ENCODE results near the gene ZNF580. TPM values are rescaled to one million over a fixed set of nuclear protein-coding genes. Genes with fewer than 3 reads are reported as not detected.

Gene ZNF580
- total and polyA plus RNA-seq, 2 of the 13 experiments (the other 11 are each of a cell fraction or from before 2014, with no cell fraction given): 4.4 to 6.0 TPM

DNA sequence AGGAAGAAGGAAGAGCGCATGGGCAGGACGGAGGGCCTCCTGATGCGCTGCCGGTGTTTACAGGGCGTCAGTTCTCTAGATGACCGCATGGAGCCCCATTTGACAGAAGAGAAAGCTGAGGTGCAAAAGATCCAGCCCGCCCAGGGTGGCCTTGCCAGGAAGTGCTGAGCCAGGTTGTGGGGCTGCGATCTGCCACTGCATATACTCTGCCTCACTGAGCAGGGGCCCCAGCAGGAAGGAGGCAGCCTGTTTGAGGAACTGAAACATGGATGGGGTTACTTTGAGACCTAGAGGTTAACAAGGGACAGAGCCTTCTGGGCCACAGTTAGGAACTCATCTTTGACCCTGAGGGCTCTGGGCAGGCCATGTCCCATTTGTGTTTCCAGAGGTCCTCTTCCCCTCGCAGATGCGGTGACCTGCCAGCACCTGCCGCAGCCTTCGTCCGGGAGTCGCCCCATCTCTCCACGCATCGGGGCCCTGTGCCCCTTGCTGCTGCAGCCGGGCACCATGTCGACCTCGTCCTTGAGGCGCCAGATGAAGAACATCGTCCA, 37.4 kb downstream of the ZNF580 start (continued):
- TF ChIP-seq GABPA (IDR thresholded peaks at IDR 0.05; ENCODE audit: low read depth, low read length) (0 out of 2 replicates have a peak, but pooled peaks have one; percentile 13), GABPA (CRISPR knock-in tag; IDR thresholded peaks at IDR 0.05; ENCODE audit: low read depth) (no peak), ZMYM3 (CRISPR knock-in tag; IDR thresholded peaks at IDR 0.05) (0 out of 2 replicates have a peak, but pooled peaks have one; percentile 44), ESRRA (CRISPR knock-in tag; IDR thresholded peaks at IDR 0.05; ENCODE audit: low read depth) (0 out of 2 replicates have a peak, but pooled peaks have one; percentile 12), ZNF839 (CRISPR knock-in tag; IDR thresholded peaks at IDR 0.05; ENCODE audit: borderline replicate concordance) (no peak), KDM5A (IDR thresholded peaks at IDR 0.05; ENCODE audit: borderline replicate concordance, low read length) (no peak), POLR2A (IDR thresholded peaks at IDR 0.05; ENCODE audit: insufficient read depth in 1 of 2, low read depth in 2 of 2, low read length in 2 of 2) (0 out of 4 replicates have a peak, but pooled peaks of 1 of the 2 experiments have one; percentile 16), ZNF761 (CRISPR knock-in tag; conservative IDR thresholded peaks at IDR 0.05) (no peak)
- TF ChIP-seq, protein P1, sequence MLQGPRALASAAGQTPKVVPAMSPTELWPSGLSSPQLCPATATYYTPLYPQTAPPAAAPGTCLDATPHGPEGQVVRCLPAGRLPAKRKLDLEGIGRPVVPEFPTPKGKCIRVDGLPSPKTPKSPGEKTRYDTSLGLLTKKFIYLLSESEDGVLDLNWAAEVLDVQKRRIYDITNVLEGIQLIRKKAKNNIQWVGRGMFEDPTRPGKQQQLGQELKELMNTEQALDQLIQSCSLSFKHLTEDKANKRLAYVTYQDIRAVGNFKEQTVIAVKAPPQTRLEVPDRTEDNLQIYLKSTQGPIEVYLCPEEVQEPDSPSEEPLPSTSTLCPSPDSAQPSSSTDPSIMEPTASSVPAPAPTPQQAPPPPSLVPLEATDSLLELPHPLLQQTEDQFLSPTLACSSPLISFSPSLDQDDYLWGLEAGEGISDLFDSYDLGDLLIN (CRISPR knock-in tag; IDR thresholded peaks at IDR 0.05; ENCODE audit: borderline replicate concordance): no peak

DNA sequence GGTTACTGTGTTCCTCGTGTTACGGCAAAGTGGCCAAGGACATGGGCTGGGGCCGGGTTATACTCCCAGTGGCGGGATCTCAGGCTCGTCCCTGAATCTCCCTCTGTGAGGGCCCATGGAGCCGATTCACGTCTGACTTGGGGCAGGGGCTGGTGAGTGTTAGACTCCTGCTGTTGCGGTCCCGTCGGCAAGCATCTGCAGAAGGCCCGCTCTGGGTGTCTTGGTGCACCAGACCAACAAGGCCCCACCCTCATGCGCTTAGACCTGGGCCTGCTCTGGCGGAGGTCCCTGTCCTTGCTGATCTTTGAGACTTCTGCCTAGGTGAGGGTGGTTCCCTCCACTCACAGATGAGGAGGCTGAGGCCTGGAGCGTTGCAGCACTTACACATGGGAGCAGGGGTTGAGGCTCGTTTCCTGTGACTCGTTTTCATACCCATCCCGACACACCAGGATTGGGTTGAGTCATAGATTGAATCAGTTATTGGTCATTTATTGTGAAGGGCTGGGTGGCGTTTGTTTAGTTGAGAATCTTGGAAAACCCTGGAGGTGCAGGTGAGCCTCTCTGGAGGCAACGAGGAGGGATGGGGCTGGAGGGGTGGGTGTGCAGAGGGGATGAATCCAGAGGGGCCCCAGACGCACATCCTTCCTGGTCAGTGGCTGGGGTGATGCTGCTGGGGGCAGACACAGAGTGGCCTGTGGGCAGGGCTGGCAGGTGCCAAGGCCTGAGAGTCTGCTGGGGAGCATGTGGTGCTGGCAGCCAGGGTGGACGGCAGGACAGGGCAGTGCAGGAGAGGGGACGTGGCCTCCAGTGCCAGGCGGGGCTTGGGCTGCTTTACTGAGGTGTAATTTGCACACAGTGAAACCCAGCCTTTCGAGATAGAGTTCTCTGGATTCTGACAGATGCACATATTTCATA, 38.8 kb downstream of the ZNF580 start:
- CTCF ChIA-PET (ENCODE audit: low intra/inter-chr PET ratio, low total read pairs): no interaction called here
- in situ Hi-C loops (cut with HindIII; ENCODE audit: extremely low pct_ligation_motif_present, low pct_unique_long_range_greater_than_20kb) (no loop called here), intact Hi-C loops (cut with micrococcal nuclease; ENCODE audit: unreplicated experiment) (no loop called here)
- 96% methylated on average over 20 of the region's 24 CpGs for WGBS (ENCODE audit: low lambda C conversion rate)
- H3K9me3 ChIP-seq (ENCODE audit: low read length): no peaks in the 10 kb centered on the region
- POLR2A ChIA-PET: no interaction called here
- FAIRE-seq (no peak), ATAC-seq (no peak), DNase-seq (ENCODE audit: low spot score) (no peak)
- no TSS peak for BruUV-seq (replicated peaks)
- H3K27me3 ChIP-seq (ENCODE audit: control insufficient read depth in 1 of 2, insufficient read depth in 2 of 2, low read length in 2 of 2): no peaks in the 10 kb centered on the region; a peak in 1 of 5 replicates
- no peaks in the 10 kb centered on the region; the same call in 1 of the 2 replicates for H4K20me1 ChIP-seq (ENCODE audit: insufficient read depth, low read length)
- H3K36me3 ChIP-seq (replicated peaks in 1 of 2; ENCODE audit: control insufficient read depth in 1 of 2, insufficient read depth in 2 of 2, low read length in 2 of 2): peaks cover 21 to 47% of the 10 kb centered on the region in 2 experiments; a peak in 4 of 5 replicates
- no peak overlapping the region for H3K27ac ChIP-seq (ENCODE audit: extremely low read length, insufficient read depth, low read length)
- no peak overlapping the region for H3K4me3 ChIP-seq (replicated peaks in 1 of 3; ENCODE audit: insufficient read depth in 1 of 3, low read depth in 2 of 3, low read length in 3 of 3)
- H3K4me1 ChIP-seq (ENCODE audit: insufficient read depth, low read length): peaks cover 73% of the 10 kb centered on the region
- no peak overlapping the region for H2AFZ ChIP-seq (ENCODE audit: low read length)
- peaks cover 62% of the 10 kb centered on the region for H3K79me2 ChIP-seq (ENCODE audit: insufficient read depth, low read length)
- no peak overlapping the region for H3K9ac ChIP-seq (ENCODE audit: insufficient read depth, low read depth, low read length)
- no peak overlapping the region for H3K4me2 ChIP-seq (ENCODE audit: low read depth, low read length)
- TF ChIP-seq KDM5A (IDR thresholded peaks at IDR 0.05; ENCODE audit: borderline replicate concordance, low read length): no peak
- TF ChIP-seq ZNF251 (CRISPR knock-in tag; IDR thresholded peaks at IDR 0.05): no peak
- TF ChIP-seq, protein P2, sequence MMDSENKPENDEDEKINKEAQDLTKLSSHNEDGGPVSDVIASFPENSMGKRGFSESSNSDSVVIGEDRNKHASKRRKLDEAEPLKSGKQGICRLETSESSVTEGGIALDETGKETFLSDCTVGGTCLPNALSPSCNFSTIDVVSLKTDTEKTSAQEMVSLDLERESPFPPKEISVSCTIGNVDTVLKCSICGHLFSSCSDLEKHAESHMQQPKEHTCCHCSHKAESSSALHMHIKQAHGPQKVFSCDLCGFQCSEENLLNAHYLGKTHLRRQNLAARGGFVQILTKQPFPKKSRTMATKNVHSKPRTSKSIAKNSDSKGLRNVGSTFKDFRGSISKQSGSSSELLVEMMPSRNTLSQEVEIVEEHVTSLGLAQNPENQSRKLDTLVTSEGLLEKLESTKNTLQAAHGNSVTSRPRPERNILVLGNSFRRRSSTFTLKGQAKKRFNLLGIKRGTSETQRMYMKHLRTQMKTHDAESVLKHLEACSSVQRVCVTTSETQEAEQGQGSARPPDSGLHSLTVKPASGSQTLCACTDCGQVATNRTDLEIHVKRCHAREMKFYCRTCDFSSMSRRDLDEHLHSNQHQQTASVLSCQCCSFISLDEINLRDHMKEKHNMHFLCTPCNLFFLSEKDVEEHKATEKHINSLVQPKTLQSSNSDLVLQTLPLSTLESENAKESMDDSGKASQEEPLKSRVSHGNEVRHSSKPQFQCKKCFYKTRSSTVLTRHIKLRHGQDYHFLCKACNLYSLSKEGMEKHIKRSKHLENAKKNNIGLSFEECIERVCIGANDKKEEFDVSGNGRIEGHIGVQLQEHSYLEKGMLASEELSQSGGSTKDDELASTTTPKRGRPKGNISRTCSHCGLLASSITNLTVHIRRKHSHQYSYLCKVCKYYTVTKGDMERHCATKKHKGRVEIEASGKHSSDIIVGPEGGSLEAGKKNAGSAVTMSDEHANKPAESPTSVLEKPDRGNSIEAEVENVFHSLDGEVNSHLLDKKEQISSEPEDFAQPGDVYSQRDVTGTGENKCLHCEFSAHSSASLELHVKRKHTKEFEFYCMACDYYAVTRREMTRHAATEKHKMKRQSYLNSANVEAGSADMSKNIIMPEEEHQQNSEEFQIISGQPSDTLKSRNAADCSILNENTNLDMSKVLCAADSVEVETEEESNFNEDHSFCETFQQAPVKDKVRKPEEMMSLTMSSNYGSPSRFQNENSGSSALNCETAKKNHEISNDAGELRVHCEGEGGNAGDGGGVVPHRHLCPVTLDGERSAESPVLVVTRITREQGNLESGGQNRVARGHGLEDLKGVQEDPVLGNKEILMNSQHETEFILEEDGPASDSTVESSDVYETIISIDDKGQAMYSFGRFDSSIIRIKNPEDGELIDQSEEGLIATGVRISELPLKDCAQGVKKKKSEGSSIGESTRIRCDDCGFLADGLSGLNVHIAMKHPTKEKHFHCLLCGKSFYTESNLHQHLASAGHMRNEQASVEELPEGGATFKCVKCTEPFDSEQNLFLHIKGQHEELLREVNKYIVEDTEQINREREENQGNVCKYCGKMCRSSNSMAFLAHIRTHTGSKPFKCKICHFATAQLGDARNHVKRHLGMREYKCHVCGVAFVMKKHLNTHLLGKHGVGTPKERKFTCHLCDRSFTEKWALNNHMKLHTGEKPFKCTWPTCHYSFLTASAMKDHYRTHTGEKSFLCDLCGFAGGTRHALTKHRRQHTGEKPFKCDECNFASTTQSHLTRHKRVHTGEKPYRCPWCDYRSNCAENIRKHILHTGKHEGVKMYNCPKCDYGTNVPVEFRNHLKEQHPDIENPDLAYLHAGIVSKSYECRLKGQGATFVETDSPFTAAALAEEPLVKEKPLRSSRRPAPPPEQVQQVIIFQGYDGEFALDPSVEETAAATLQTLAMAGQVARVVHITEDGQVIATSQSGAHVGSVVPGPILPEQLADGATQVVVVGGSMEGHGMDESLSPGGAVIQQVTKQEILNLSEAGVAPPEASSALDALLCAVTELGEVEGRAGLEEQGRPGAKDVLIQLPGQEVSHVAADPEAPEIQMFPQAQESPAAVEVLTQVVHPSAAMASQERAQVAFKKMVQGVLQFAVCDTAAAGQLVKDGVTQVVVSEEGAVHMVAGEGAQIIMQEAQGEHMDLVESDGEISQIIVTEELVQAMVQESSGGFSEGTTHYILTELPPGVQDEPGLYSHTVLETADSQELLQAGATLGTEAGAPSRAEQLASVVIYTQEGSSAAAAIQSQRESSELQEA (CRISPR knock-in tag; IDR thresholded peaks at IDR 0.05; ENCODE audit: not compliant biosample characterization): no peak
- TF ChIP-seq ARID2 (CRISPR knock-in tag; IDR thresholded peaks at IDR 0.05; ENCODE audit: borderline replicate concordance): no peak
